SK-N-SH treated with all-trans-retinoic acid at 6 μM for 48 hours (cell line): ENCODE results near the gene DHX36.

Source experiments
- ESRRG ChIP-seq: fragments of 250-450 bp; sonication (Bioruptor Pico); IDR thresholded peaks from 2 replicates; pipeline ENCODE4 v1.6.1; 2021; ENCODE audit warnings: mild to moderate bottlenecking
- TOX ChIP-seq: fragments of 250-450 bp; sonication (Bioruptor Pico); IDR thresholded peaks from 2 replicates; pipeline ENCODE4 v1.8.0; 2021; ENCODE audit warnings: mild to moderate bottlenecking, moderate library complexity, borderline replicate concordance
- ZFP3 ChIP-seq: fragments of 250-450 bp; sonication (Bioruptor Pico); IDR thresholded peaks from 2 replicates; pipeline ENCODE4 v1.5.0; 2020; ENCODE audit warnings: mild to moderate bottlenecking, moderate library complexity
- TF ChIP-seq, protein P1 (sequence below): fragments of 250-450 bp; sonication (Bioruptor Pico); IDR thresholded peaks from 2 replicates; pipeline ENCODE4 v1.5.1; 2020; ENCODE audit warnings: low read depth, mild to moderate bottlenecking, moderate library complexity
- TF ChIP-seq, protein P2 (sequence below): fragments of 250-450 bp; sonication (Bioruptor Pico); IDR thresholded peaks from 2 replicates; pipeline ENCODE4 v1.8.0; 2020; ENCODE audit warnings: mild to moderate bottlenecking, moderate library complexity, borderline replicate concordance

DNA sequence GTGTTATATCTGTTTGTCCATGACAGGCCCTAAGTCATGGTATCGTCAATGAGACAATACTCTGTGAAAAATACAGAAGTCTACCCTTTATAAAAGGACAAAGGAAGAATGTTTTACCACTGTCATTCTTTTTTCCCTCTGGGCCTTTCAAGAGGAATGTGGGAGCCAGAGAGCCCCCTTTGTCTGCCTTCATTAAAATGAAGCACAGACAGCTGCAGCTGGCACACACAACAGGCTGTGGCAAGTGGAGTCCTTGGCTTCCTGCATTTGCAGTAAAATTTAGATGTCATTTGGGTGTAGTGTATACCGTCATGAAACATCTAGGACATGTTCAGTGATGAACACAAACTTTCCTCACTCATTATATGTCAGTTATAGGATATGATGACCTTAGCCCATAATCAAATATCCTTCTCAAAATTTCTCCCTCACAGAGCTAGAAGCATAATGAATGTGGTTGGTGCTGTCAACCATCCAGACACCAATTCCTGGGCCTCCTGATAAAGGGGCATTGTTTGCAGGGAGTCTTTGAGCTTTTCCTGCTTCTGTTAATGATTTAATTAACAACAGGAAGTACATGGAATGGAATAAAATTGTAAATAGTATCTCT lies 76.4 kb downstream of the DHX36 start:
- TF ChIP-seq, protein P1, sequence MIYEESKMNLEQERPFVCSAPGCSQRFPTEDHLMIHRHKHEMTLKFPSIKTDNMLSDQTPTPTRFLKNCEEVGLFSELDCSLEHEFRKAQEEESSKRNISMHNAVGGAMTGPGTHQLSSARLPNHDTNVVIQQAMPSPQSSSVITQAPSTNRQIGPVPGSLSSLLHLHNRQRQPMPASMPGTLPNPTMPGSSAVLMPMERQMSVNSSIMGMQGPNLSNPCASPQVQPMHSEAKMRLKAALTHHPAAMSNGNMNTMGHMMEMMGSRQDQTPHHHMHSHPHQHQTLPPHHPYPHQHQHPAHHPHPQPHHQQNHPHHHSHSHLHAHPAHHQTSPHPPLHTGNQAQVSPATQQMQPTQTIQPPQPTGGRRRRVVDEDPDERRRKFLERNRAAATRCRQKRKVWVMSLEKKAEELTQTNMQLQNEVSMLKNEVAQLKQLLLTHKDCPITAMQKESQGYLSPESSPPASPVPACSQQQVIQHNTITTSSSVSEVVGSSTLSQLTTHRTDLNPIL (CRISPR knock-in tag): no peak
- TF ChIP-seq, protein P2, sequence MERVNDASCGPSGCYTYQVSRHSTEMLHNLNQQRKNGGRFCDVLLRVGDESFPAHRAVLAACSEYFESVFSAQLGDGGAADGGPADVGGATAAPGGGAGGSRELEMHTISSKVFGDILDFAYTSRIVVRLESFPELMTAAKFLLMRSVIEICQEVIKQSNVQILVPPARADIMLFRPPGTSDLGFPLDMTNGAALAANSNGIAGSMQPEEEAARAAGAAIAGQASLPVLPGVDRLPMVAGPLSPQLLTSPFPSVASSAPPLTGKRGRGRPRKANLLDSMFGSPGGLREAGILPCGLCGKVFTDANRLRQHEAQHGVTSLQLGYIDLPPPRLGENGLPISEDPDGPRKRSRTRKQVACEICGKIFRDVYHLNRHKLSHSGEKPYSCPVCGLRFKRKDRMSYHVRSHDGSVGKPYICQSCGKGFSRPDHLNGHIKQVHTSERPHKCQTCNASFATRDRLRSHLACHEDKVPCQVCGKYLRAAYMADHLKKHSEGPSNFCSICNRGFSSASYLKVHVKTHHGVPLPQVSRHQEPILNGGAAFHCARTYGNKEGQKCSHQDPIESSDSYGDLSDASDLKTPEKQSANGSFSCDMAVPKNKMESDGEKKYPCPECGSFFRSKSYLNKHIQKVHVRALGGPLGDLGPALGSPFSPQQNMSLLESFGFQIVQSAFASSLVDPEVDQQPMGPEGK (CRISPR knock-in tag): no peak
- TF ChIP-seq ESRRG (no peak), ZFP3 (no peak), TOX (no peak)
